Measurements from ENCODE around the gene MTMR10. TPM values are rescaled to one million over a fixed set of nuclear protein-coding genes. Genes with fewer than 3 reads are reported as not detected.

MTMR10 gene
- total and polyA plus RNA-seq, 2 experiments from 2014 or later: 4.3 to 11.3 TPM

GRCh38 chr15:30999729-31000128 is 8.3 kb upstream of the MTMR10 start:
- Mint-ChIP-seq H3K27me3 (ENCODE audit: insufficient read depth, low read depth, poor library complexity) (peaks cover 2% of the 10 kb centered on the region), H3K27ac (no peak overlapping the region), H3K4me1 (peaks cover 8% of the 10 kb centered on the region), H3K4me3 (no peak overlapping the region), H3K36me3 (ENCODE audit: low read depth) (no peaks in the 10 kb centered on the region), H3K9me3 (no peaks in the 10 kb centered on the region; the same call in 2 of the 3 replicates)
- Histone ChIP-seq H3K4me1 (ENCODE audit: insufficient read depth) (peaks cover 14% of the 10 kb centered on the region; the same call in 1 of the 2 replicates), H3K79me2 (replicated peaks; ENCODE audit: insufficient read depth) (no peaks in the 10 kb centered on the region), H3K36me3 (ENCODE audit: insufficient read depth) (no peaks in the 10 kb centered on the region), H3K4me2 (no peak overlapping the region), H3F3A (replicated peaks; ENCODE audit: low read depth) (no peaks in the 10 kb centered on the region), H3K27me3 (ENCODE audit: insufficient read depth) (no peaks in the 10 kb centered on the region), H3K9me2 (ENCODE audit: insufficient read depth) (no peaks in the 10 kb centered on the region), H4K20me1 (replicated peaks; ENCODE audit: insufficient read depth) (no peaks in the 10 kb centered on the region), H2AFZ (no peak overlapping the region), H3K27ac (ENCODE audit: low read depth) (no peak overlapping the region), H3K4me3 (no peak overlapping the region)
- DNase-seq (ENCODE audit: low spot score) (no peak), ATAC-seq (no peak)
- TF ChIP-seq NANOG (IDR thresholded peaks at IDR 0.05; ENCODE audit: borderline replicate concordance) (no peak), JUNB (IDR thresholded peaks at IDR 0.05; ENCODE audit: unreplicated experiment) (no peak), ZNF331 (CRISPR knock-in tag; IDR thresholded peaks at IDR 0.05; ENCODE audit: low read depth) (no peak), POLR2AphosphoS5 (IDR thresholded peaks at IDR 0.05; ENCODE audit: low read depth) (no peak), EZH2 (IDR thresholded peaks at IDR 0.05; ENCODE audit: low read depth, unreplicated experiment) (no peak), ZNF114 (CRISPR knock-in tag; IDR thresholded peaks at IDR 0.05) (no peak), CREB1 (CRISPR knock-in tag; IDR thresholded peaks at IDR 0.05; ENCODE audit: low read depth) (no peak), EZH2phosphoT487 (IDR thresholded peaks at IDR 0.05; ENCODE audit: unreplicated experiment) (no peak), ETS1 (IDR thresholded peaks at IDR 0.05) (no peak)
- TF ChIP-seq, protein P1, sequence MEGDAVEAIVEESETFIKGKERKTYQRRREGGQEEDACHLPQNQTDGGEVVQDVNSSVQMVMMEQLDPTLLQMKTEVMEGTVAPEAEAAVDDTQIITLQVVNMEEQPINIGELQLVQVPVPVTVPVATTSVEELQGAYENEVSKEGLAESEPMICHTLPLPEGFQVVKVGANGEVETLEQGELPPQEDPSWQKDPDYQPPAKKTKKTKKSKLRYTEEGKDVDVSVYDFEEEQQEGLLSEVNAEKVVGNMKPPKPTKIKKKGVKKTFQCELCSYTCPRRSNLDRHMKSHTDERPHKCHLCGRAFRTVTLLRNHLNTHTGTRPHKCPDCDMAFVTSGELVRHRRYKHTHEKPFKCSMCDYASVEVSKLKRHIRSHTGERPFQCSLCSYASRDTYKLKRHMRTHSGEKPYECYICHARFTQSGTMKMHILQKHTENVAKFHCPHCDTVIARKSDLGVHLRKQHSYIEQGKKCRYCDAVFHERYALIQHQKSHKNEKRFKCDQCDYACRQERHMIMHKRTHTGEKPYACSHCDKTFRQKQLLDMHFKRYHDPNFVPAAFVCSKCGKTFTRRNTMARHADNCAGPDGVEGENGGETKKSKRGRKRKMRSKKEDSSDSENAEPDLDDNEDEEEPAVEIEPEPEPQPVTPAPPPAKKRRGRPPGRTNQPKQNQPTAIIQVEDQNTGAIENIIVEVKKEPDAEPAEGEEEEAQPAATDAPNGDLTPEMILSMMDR (conservative IDR thresholded peaks at IDR 0.05; ENCODE audit: low read depth in 2 of 2): no peak

DNA sequence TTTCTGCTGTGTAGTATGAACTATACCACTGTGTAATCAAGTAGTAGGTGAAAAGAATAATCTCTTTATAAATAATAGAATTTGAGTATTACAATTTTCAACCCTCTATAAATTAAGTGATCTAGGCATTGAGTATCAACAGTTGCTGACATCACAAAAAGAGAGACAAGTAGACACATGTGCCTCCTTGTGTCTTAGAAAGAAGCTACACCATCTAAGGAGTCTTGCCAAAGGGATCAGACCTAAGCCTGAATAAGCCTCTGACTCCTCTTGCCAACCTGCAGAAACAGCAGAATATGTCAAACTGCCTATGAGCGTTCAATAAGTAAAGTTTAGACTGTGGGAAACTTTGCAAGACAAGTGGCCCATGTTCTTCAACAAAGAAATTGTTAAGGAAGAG is 5.8 kb upstream of the MTMR10 start:
- no peak for DNase-seq (ENCODE audit: low spot score)
- H3K36me3 Mint-ChIP-seq (ENCODE audit: low read depth): no peaks in the 10 kb centered on the region
- Histone ChIP-seq H2AFZ (no peak overlapping the region), H3K9me2 (ENCODE audit: insufficient read depth) (no peaks in the 10 kb centered on the region), H3K4me3 (no peak overlapping the region), H3K4me1 (ENCODE audit: insufficient read depth) (peaks cover 6% of the 10 kb centered on the region), H4K20me1 (replicated peaks; ENCODE audit: insufficient read depth) (no peaks in the 10 kb centered on the region), H3F3A (replicated peaks; ENCODE audit: low read depth) (0 out of 2 replicates have a peak, but pooled peaks cover 4% of the 10 kb centered on the region), H3K27ac (ENCODE audit: low read depth) (no peak overlapping the region), H3K36me3 (ENCODE audit: insufficient read depth) (no peaks in the 10 kb centered on the region), H3K79me2 (replicated peaks; ENCODE audit: insufficient read depth) (no peaks in the 10 kb centered on the region), H3K27me3 (ENCODE audit: insufficient read depth) (no peaks in the 10 kb centered on the region), H3K4me2 (no peak overlapping the region)
- H3K4me3 Mint-ChIP-seq: no peak overlapping the region
- H3K9me3 Mint-ChIP-seq: no peaks in the 10 kb centered on the region; the same call in 1 of the 3 replicates
- peaks cover 3% of the 10 kb centered on the region; the same call in 2 of the 3 replicates for H3K4me1 Mint-ChIP-seq
- H3K27ac Mint-ChIP-seq: no peak overlapping the region
- H3K27me3 Mint-ChIP-seq (ENCODE audit: insufficient read depth, low read depth, poor library complexity): no peaks in the 10 kb centered on the region
- no peak for ATAC-seq
- TF ChIP-seq ETS1 (IDR thresholded peaks at IDR 0.05) (no peak), JUNB (IDR thresholded peaks at IDR 0.05; ENCODE audit: unreplicated experiment) (no peak), ZNF114 (CRISPR knock-in tag; IDR thresholded peaks at IDR 0.05) (no peak), ZNF331 (CRISPR knock-in tag; IDR thresholded peaks at IDR 0.05; ENCODE audit: low read depth) (no peak)
- TF ChIP-seq, protein P2, sequence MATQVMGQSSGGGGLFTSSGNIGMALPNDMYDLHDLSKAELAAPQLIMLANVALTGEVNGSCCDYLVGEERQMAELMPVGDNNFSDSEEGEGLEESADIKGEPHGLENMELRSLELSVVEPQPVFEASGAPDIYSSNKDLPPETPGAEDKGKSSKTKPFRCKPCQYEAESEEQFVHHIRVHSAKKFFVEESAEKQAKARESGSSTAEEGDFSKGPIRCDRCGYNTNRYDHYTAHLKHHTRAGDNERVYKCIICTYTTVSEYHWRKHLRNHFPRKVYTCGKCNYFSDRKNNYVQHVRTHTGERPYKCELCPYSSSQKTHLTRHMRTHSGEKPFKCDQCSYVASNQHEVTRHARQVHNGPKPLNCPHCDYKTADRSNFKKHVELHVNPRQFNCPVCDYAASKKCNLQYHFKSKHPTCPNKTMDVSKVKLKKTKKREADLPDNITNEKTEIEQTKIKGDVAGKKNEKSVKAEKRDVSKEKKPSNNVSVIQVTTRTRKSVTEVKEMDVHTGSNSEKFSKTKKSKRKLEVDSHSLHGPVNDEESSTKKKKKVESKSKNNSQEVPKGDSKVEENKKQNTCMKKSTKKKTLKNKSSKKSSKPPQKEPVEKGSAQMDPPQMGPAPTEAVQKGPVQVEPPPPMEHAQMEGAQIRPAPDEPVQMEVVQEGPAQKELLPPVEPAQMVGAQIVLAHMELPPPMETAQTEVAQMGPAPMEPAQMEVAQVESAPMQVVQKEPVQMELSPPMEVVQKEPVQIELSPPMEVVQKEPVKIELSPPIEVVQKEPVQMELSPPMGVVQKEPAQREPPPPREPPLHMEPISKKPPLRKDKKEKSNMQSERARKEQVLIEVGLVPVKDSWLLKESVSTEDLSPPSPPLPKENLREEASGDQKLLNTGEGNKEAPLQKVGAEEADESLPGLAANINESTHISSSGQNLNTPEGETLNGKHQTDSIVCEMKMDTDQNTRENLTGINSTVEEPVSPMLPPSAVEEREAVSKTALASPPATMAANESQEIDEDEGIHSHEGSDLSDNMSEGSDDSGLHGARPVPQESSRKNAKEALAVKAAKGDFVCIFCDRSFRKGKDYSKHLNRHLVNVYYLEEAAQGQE (IDR thresholded peaks at IDR 0.05; ENCODE audit: unreplicated experiment): no peak
